SH-SY5Y (cell line): ENCODE results near the gene MAN1B1.

Experiments used
- GATA2 ChIP-seq: IDR thresholded peaks from 2 replicates; pipeline ENCODE4 v1.6.1; 2011; ENCODE audit warnings: mild to moderate bottlenecking, low read depth, low read length
- GATA3 ChIP-seq: IDR thresholded peaks from 2 replicates; pipeline ENCODE4 v1.6.1; 2011; ENCODE audit warnings: low read depth, mild to moderate bottlenecking, low read length, moderate library complexity

DNA sequence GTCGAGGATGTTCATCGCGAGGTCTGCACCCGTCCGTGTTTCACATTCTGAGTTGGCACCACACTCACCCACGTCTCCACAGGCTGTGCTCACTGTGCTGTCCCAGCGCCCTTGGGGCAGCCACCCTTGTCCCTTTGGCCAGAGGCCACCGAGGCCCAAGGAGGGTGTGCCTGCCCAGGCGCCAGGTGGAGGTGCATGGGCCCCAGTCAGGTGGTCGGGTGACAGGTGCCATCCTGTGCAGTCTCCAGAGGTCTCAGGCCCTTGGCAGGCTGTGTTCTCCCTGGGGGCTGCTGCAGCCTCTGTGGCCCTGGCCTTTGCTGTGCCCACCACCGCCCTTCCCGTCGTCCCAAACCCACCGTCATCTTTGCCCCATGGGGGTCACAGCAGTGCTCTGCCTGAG is 12.4 kb downstream of the MAN1B1 start:
- TF ChIP-seq GATA2 (no peak), GATA3 (no peak)
